ENCODE measurements around the gene TECTB. TPM values are rescaled to one million over a fixed set of nuclear protein-coding genes. Genes with fewer than 3 reads are reported as not detected.

TECTB gene
- total and polyA plus RNA-seq, 12 donors: not detected

DNA sequence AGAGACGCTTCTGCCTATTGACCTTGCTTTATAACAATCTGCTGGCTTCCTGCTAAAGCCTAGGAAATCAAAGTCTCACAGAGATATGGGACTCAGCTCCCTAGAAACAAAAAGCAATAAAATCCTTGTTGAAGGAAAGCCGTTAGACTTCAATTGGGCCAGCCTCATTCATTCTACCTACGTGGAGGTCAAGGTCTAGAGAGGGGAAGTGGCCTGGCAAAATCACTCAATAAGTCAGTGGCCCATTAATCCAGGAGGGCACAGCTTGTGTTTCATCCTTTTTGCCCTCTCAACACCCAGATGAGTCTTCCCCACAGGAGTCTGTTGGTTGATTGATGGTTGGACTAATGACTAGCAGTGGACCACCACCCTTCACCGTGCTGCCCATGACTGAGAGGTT, 50.3 kb downstream of the TECTB start:
- no peak overlapping the region for H3K4me3 ChIP-seq
- intact Hi-C loops (cut with DNase I): no loop called here
- H3K4me1 ChIP-seq: peaks cover 0 to 8% (median 0%) of the 10 kb centered on the region in 9 donors
- no peak for DNase-seq
- no peaks in the 10 kb centered on the region for H3K36me3 ChIP-seq
- H3K27me3 ChIP-seq: no peaks in the 10 kb centered on the region
- ATAC-seq: no peak
- whole genome bisulfite sequencing, 2 donors: 81 to 84% methylated on average over 4 of the region's 4 CpGs
- H3K9me3 ChIP-seq: no peaks in the 10 kb centered on the region
- TF ChIP-seq, protein P1, sequence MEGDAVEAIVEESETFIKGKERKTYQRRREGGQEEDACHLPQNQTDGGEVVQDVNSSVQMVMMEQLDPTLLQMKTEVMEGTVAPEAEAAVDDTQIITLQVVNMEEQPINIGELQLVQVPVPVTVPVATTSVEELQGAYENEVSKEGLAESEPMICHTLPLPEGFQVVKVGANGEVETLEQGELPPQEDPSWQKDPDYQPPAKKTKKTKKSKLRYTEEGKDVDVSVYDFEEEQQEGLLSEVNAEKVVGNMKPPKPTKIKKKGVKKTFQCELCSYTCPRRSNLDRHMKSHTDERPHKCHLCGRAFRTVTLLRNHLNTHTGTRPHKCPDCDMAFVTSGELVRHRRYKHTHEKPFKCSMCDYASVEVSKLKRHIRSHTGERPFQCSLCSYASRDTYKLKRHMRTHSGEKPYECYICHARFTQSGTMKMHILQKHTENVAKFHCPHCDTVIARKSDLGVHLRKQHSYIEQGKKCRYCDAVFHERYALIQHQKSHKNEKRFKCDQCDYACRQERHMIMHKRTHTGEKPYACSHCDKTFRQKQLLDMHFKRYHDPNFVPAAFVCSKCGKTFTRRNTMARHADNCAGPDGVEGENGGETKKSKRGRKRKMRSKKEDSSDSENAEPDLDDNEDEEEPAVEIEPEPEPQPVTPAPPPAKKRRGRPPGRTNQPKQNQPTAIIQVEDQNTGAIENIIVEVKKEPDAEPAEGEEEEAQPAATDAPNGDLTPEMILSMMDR (IDR thresholded peaks at IDR 0.05): no peak
- H3K27ac ChIP-seq: no peak overlapping the region

DNA sequence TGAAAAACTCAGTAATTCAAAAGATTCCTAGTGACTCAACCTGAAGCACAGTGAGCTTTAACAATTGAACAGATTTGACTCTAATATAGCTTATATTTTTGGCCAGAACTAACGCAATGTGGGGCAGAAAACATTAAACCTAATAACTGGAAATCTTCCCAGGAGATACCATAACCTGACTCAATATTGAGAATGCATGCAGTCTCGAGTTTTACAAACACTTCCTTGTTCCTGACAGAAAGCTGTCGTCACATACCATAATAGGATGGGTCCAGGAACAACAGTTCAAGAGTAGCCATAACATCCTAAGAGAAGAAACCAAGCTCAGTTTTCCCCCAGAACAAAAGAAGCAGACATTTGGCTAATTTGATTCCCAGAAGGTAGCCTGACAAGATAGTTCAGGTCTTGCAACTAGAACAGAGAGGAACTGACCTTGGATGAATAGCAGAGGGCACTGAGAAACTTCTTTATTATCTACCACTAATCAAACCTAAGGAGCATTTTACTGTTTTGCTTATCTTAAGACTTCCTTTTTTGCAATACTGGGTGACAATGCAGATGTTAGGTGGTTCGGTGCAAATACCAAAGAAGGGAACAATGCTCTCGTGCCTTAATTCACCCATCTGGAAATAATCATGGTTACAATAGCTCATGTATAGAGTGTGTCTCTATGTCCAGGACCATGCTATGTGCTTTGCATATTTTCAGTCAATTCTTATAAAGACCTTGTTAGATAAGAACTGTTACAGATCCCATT, 52.1 kb downstream of the TECTB start:
- Histone ChIP-seq H3K27ac (no peak overlapping the region), H3K4me1 (peaks cover 0 to 8% (median 0%) of the 10 kb centered on the region in 9 donors), H3K4me3 (no peak overlapping the region), H3K9me3 (no peaks in the 10 kb centered on the region), H3K36me3 (no peaks in the 10 kb centered on the region), H3K27me3 (no peaks in the 10 kb centered on the region)
- TF ChIP-seq, protein P1 (IDR thresholded peaks at IDR 0.05): no peak
- WGBS, 2 donors: 44 to 56% methylated on average over 5 of the region's 5 CpGs
- ATAC-seq (peak in 1 of 8 donors; percentile 68), DNase-seq (no peak)
- intact Hi-C loops (cut with DNase I): no loop called here

DNA sequence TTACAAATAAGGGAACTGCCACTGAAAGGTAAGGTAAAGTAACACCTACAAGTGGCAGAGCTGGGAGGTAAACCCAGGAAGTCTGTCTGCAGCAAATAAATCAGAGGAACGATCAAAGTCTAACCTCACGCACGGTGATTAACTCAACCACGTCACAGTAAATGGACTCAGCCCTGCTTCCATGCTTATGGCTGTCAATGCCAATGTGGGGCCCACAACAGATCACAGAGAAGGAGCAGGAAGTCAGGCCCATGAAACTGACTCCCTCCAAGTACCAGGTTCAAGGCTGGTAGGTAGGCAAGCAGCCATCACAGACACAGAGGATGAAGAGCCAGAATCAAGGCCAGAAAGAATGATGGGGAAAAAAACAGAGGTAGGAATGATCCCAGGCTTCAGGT, 52.7 kb downstream of the TECTB start:
- TF ChIP-seq, protein P1 (IDR thresholded peaks at IDR 0.05): no peak
- no peak overlapping the region for H3K4me3 ChIP-seq

DNA sequence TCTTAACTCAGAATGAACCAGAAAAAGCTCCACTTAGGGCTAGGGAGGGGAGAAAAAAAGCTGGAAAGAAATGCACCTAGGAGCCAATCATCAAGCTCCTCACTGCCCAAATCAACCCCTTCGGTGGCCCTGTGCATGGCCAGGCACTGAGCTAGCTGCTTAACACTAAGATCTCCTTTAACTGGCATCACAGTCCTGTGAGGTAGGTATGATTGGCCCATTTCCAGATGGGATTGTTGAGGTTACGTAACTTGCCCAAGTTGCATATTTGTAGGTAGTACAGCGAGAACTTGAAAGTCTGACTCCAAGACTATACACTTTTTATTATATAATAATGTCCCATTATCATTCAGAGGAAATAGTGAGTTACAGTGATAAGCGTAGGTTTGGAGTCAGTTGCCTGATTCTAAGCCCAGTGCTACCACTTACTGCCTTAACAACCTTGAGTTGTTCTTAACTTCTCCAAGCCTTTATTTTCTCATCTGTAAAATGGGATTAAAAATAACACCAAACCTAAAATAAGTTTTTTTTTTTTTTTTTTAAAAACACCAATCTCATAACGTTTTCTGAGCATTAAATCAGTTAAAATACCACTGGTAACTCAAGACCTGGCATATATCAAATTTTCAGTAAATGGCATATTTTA, 53.5 kb downstream of the TECTB start:
- WGBS, 2 donors: 81 to 83% methylated on average over 5 of the region's 5 CpGs
- ATAC-seq (no peak), DNase-seq (no peak)
- Histone ChIP-seq H3K4me1 (peaks cover 0 to 8% (median 0%) of the 10 kb centered on the region in 9 donors), H3K27ac (no peak overlapping the region), H3K9me3 (no peaks in the 10 kb centered on the region), H3K4me3 (no peak overlapping the region), H3K36me3 (no peaks in the 10 kb centered on the region), H3K27me3 (no peaks in the 10 kb centered on the region)
- intact Hi-C loops (cut with DNase I): no loop called here
- TF ChIP-seq, protein P1 (IDR thresholded peaks at IDR 0.05): no peak

More for the DNA sequence above, 52.7 kb downstream of the TECTB start:
- Histone ChIP-seq H3K4me1 (peaks cover 0 to 8% (median 0%) of the 10 kb centered on the region in 9 donors), H3K27ac (no peak overlapping the region), H3K27me3 (no peaks in the 10 kb centered on the region), H3K9me3 (no peaks in the 10 kb centered on the region), H3K36me3 (no peaks in the 10 kb centered on the region)
- WGBS, 2 donors: 81 to 84% methylated on average over 4 of the region's 4 CpGs
- intact Hi-C loops (cut with DNase I): no loop called here
- no peak for ATAC-seq
- DNase-seq: no peak
